ENCODE measurements around the gene STK39.

Gene STK39

DNA sequence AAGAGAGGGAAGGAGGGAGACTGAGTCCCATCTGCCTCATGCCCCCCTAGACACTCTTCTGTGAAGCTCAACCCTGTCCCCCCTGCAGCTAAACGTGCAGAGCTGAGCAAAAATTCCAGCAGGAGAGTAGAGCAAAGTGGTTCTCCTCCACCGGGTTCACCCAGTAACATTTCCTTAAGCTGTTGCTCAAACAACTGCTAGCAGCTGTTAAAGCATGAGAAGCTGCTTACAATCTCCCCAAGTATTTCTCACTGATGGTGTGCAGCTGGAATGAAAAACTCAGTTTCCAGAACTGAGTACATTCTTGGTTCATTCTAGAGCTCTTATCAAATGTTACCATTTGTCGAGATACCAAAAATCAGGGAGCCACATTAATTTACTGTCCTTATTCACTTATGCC is 92.3 kb downstream of the STK39 start:
- no peak overlapping the region for H3K27ac ChIP-seq
- TF ChIP-seq ZFX (IDR thresholded peaks at IDR 0.05) (no peak), CTCF (conservative IDR thresholded peaks at IDR 0.05) (no peak)

- H3K27ac ChIP-seq = no peak overlapping the region
- TF ChIP-seq CTCF (conservative IDR thresholded peaks at IDR 0.05) (no peak), ZFX (IDR thresholded peaks at IDR 0.05) (no peak)
Observed at GRCh38 chr2:168152902-168153530, 94.4 kb downstream of the STK39 start.

DNA sequence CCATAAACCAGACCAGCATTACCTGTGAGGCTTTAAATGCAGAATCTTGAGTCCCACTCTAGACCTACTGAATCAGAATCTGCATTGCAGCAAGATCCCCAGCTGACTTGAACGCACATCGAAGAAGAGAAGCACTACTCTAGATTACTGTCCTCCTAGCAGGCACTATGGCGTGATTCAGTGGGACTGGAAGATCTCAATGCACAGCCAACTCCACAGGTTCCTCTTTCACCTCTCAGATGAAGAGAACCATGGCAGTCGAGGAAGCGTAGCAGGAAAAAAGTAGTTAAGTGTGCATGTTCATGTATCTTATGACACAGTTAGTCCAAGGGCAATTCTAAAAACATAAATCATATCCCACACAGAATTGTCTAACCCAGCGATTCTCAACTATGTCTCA is 97.4 kb downstream of the STK39 start:
- H3K27ac ChIP-seq = no peak overlapping the region
- no peak for TF ChIP-seq ZFX (IDR thresholded peaks at IDR 0.05)
- no peak for TF ChIP-seq CTCF (conservative IDR thresholded peaks at IDR 0.05)

- no peak for TF ChIP-seq ZFX (IDR thresholded peaks at IDR 0.05)
- TF ChIP-seq CTCF (conservative IDR thresholded peaks at IDR 0.05) = no peak
- no peak overlapping the region for H3K27ac ChIP-seq
Observed at GRCh38 chr2:168149150-168149974, 98.0 kb downstream of the STK39 start.

DNA sequence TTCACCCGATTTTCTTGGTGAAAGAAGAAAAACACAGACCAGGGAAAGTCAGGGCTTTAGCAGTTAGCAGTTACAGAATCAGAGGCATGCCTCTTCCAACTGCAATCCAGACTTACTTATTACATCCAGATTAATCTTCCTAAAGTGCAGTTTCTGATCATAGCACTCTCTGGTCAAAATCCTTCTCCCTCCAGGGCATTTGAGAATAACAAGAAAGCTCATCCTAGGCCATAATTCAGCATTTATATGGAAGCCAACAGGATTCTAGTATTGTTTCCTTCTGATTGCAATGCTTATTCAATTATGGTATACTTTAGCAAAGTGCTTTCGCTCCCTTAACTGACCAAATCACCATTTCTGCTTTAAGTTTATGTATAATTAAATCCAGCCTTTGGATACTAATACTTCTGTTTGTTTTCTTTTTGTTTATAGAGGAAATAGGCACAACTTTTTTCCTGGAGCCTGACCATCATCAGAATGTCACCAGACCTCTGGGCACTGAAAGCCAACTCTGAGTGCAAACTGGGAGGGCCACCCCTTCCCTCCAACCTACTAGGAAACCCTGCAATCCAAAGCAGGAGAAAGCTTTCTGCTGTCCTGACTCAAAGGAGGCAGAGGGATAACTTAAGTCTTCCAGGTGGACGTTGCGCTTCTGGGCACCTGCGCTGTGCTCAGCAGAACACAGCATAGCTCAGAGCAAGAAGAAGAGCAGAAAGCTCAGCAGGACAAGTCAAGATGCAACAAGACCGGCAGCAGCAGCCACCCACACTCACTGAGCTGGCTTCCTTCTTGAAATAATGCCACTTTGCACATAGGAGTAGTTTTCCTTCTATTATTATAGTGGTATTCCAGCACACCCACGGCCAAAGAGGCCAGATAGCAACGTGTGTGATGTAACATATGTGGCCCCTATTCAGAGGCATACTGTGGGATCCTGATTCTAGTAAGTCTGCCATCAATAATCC is 99.3 kb downstream of the STK39 start:
- TF ChIP-seq ZFX (IDR thresholded peaks at IDR 0.05) (no peak), CTCF (conservative IDR thresholded peaks at IDR 0.05) (no peak)
- H3K27ac ChIP-seq = peak overlapping the region; percentile 11; the same call in 1 of the 2 replicates

GRCh38 chr2:168146892-168147810 is 100.2 kb downstream of the STK39 start:
- TF ChIP-seq ZFX (IDR thresholded peaks at IDR 0.05) (no peak), CTCF (conservative IDR thresholded peaks at IDR 0.05) (no peak)
- H3K27ac ChIP-seq = no peak overlapping the region

Measured in C4-2B (cell line).